Head of caudate nucleus (tissue), 42 donors: ENCODE data around the gene HEATR5B.
"Not testable (repeated sequence)": the region's sequence is repeated elsewhere in the genome, so short reads cannot be mapped to it uniquely, and the experiment has no call there.

Experiments
- DNase-seq, 42 donors: peaks; one replicate each; pipeline versions ENCODE4 v3.0.0 to v3.0.0-alpha.2; 2020 to 2021; ENCODE audit warnings: mixed read lengths in 7 of 42
- intact Hi-C: fragments of 100-400 bp; cut with DNase I; formaldehyde crosslinking; loops from one replicate; pipeline ENCODE4 v1.15.0; 2022

HEATR5B gene

GRCh38 chr2:36960773-36961172, 123.4 kb downstream of the HEATR5B start:
- intact Hi-C loops: loop anchor here (10.0 kb wide), 1 partner anchor 46 kb away; no protein-coding TSS in a partner anchor
- DNase-seq: no peak

GRCh38 chr2:36960005-36960675, 124.0 kb downstream of the HEATR5B start:
- no peak for DNase-seq
- intact Hi-C loops: loop anchor here (10.0 kb wide), 1 partner anchor 45 kb away; no protein-coding TSS in a partner anchor

GRCh38 chr2:36954977-36955607, 129.1 kb downstream of the HEATR5B start:
- intact Hi-C loops: no loop called here
- DNase-seq: no peak

- intact Hi-C loops: no loop called here
- no peak for DNase-seq
These were observed 131.4 kb downstream of the HEATR5B start for GRCh38 chr2:36952748-36953197.

GRCh38 chr2:36951574-36951973, 132.6 kb downstream of the HEATR5B start:
- peak in 5 of 42 donors; percentile 18 to 48 (median 28) for DNase-seq

GRCh38 chr2:36951027-36951518, 133.1 kb downstream of the HEATR5B start:
- DNase-seq: no peak
- intact Hi-C loops: no loop called here

More at GRCh38 chr2:36951574-36951973, 132.6 kb downstream of the HEATR5B start:
- intact Hi-C loops: no loop called here

- no peak for DNase-seq
- intact Hi-C loops: no loop called here
These were observed 134.3 kb downstream of the HEATR5B start for GRCh38 chr2:36949845-36950244.

GRCh38 chr2:36945240-36945639, 138.9 kb downstream of the HEATR5B start:
- intact Hi-C loops, DNase-seq: not testable (repeated sequence)

- DNase-seq: no peak
- intact Hi-C loops: no loop called here
These were observed 142.3 kb downstream of the HEATR5B start for GRCh38 chr2:36941867-36942266.

- not testable (repeated sequence) for DNase-seq
These were observed 147.6 kb downstream of the HEATR5B start for GRCh38 chr2:36936526-36936925.

GRCh38 chr2:36931688-36932087, 152.5 kb downstream of the HEATR5B start:
- DNase-seq, intact Hi-C loops: not testable (repeated sequence)

More at GRCh38 chr2:36936526-36936925, 147.6 kb downstream of the HEATR5B start:
- intact Hi-C loops: not testable (repeated sequence)
